IMR-90 (cell line): ENCODE data around the gene MED12L. TPM values are rescaled to one million over a fixed set of nuclear protein-coding genes. Genes with fewer than 3 reads are reported as not detected.

Experiments used
- ATAC-seq: fragments of 200-7000 bp; cut with Tn5 transposase; 2 replicates; pipeline ENCODE4 v1.9.1; 2020; ENCODE audit warnings: low read depth, mild to moderate bottlenecking, moderate library complexity
- Bru-seq: library from RNA; stranded (reverse); fragments of 400-500 nt; gene quantifications from one replicate; lab custom pipeline; 2021; lab: Mats Ljungman, UMichigan
- BruChase-seq, 2 experiments: library from RNA; stranded (reverse); fragments of 400-500 nt; gene quantifications; one replicate each; lab custom pipeline; 2021; lab: Mats Ljungman, UMichigan
- BruUV-seq: library from RNA; stranded (reverse); fragments of 400-500 nt; replicated peaks from 2 replicates; lab custom pipeline; 2021; lab: Mats Ljungman, UMichigan
- CTCF ChIA-PET: fragments of 300-600 bp; formaldehyde crosslinking; extraction: SDS; loops from one replicate; lab custom pipeline; 2021; ENCODE audit warnings: antibody characterized with exemption; lab: Yijun Ruan, JAX
- POLR2A ChIA-PET: fragments of 300-600 bp; sonication (Branson Sonifier 250); formaldehyde crosslinking; loops from one replicate; lab custom pipeline; 2022; ENCODE audit warnings: antibody characterized with exemption; ENCODE audit not compliant: unreplicated experiment; lab: Charles Lee
- DNase-seq: peaks from one replicate; pipeline ENCODE4 v3.0.0; 2013
- H2AFZ ChIP-seq: replicated peaks from 2 replicates; pipeline ENCODE3; 2013; ENCODE audit warnings: low read length, mild to moderate bottlenecking; ENCODE audit not compliant: poor library complexity
- H2AK5ac ChIP-seq: 2 replicates; pipeline ENCODE4 v1.6.1; 2013; ENCODE audit warnings: low read depth, low read length, inconsistent platforms
- H2AK9ac ChIP-seq: replicated peaks from 2 replicates; pipeline ENCODE3; 2013; ENCODE audit warnings: mild to moderate bottlenecking, low read depth, low read length, moderate library complexity; ENCODE audit not compliant: poor library complexity
- H2BK120ac ChIP-seq: 2 replicates; pipeline ENCODE4 v1.6.1; 2013; ENCODE audit warnings: low read depth, low read length, inconsistent platforms
- H2BK15ac ChIP-seq: 3 replicates; pipeline ENCODE4 v1.6.1; 2013; ENCODE audit warnings: low read depth, low read length, inconsistent platforms
- H2BK20ac ChIP-seq: 2 replicates; pipeline ENCODE4 v1.6.1; 2013; ENCODE audit warnings: low read depth, mild to moderate bottlenecking, inconsistent platforms, low read length, moderate library complexity
- H2BK5ac ChIP-seq: 2 replicates; pipeline ENCODE4 v1.6.1; 2013; ENCODE audit warnings: mild to moderate bottlenecking, low read depth, low read length, inconsistent platforms; ENCODE audit not compliant: poor library complexity, severe bottlenecking
- H3K14ac ChIP-seq: replicated peaks from 2 replicates; pipeline ENCODE4 v1.6.1; 2013; ENCODE audit warnings: low read depth, low read length, inconsistent platforms
- H3K18ac ChIP-seq: 2 replicates; pipeline ENCODE4 v1.6.1; 2013; ENCODE audit warnings: low read depth, low read length, control low read depth
- H3K23ac ChIP-seq: 2 replicates; pipeline ENCODE4 v1.6.1; 2013; ENCODE audit warnings: low read depth, low read length, inconsistent platforms
- H3K27ac ChIP-seq: 2 replicates; pipeline ENCODE4 v1.5.1; 2013; ENCODE audit warnings: mild to moderate bottlenecking, control low read depth, low read length; ENCODE audit not compliant: insufficient read depth
- H3K27me3 ChIP-seq: 2 replicates; pipeline ENCODE4 v1.6.1; 2013; ENCODE audit warnings: low read length; ENCODE audit not compliant: control insufficient read depth, insufficient read depth
- H3K36me3 ChIP-seq: 2 replicates; pipeline ENCODE4 v1.6.1; 2013; ENCODE audit warnings: low read length, mixed read lengths; ENCODE audit not compliant: control insufficient read depth, insufficient read depth
- H3K4ac ChIP-seq: 2 replicates; pipeline ENCODE4 v1.6.1; 2013; ENCODE audit warnings: low read depth, low read length, inconsistent platforms
- H3K4me1 ChIP-seq: 2 replicates; pipeline ENCODE4 v1.6.1; 2013; ENCODE audit warnings: low read length, mixed read lengths; ENCODE audit not compliant: control insufficient read depth, insufficient read depth
- H3K4me2 ChIP-seq: 2 replicates; pipeline ENCODE4 v1.6.1; 2013; ENCODE audit warnings: low read depth, mild to moderate bottlenecking, control low read depth, low read length, moderate library complexity
- H3K4me3 ChIP-seq: 2 replicates; pipeline ENCODE4 v1.5.1; 2013; ENCODE audit warnings: low read depth, mild to moderate bottlenecking, control low read depth, low read length, moderate library complexity; ENCODE audit not compliant: insufficient read depth
- H3K56ac ChIP-seq: 2 replicates; pipeline ENCODE4 v1.6.1; 2013; ENCODE audit warnings: low read length, inconsistent platforms; ENCODE audit not compliant: insufficient read depth; ENCODE audit errors: extremely low read depth
- H3K79me1 ChIP-seq, 2 experiments: 2 replicates each; pipeline ENCODE4 v1.6.1; 2013; ENCODE audit warnings: low read length in 2 of 2, inconsistent platforms in 1 of 2, low read depth in 1 of 2
- H3K9ac ChIP-seq: 2 replicates; pipeline ENCODE4 v1.6.1; 2013; ENCODE audit warnings: low read depth, low read length, control low read depth
- H3K9me1 ChIP-seq: 2 replicates; pipeline ENCODE4 v1.6.1; 2013; ENCODE audit warnings: low read length, inconsistent platforms; ENCODE audit not compliant: insufficient read depth
- H3K9me3 ChIP-seq: 2 replicates; pipeline ENCODE4 v1.6.1; 2013; ENCODE audit warnings: low read length; ENCODE audit not compliant: control insufficient read depth, insufficient read depth
- H4K20me1 ChIP-seq: 2 replicates; pipeline ENCODE4 v1.6.1; 2013; ENCODE audit warnings: low read length, inconsistent platforms; ENCODE audit not compliant: insufficient read depth
- H4K5ac ChIP-seq: 2 replicates; pipeline ENCODE4 v1.6.1; 2013; ENCODE audit warnings: mild to moderate bottlenecking, low read depth, low read length, control low read depth
- H4K8ac ChIP-seq, 2 experiments: 2 replicates each; pipeline ENCODE4 v1.6.1; 2013; ENCODE audit warnings: low read depth in 2 of 2, low read length in 2 of 2, control low read depth in 1 of 2, inconsistent platforms in 1 of 2
- H4K91ac ChIP-seq: 2 replicates; pipeline ENCODE4 v1.6.1; 2013; ENCODE audit warnings: low read depth, low read length, inconsistent platforms; ENCODE audit not compliant: insufficient read depth
- BHLHE40 ChIP-seq: fragments of 150-350 bp; IDR thresholded peaks from 2 replicates; pipeline ENCODE4 v1.6.1; 2016; ENCODE audit warnings: mild to moderate bottlenecking, low read depth, low read length
- CEBPB ChIP-seq: IDR thresholded peaks from 2 replicates; pipeline ENCODE4 v1.6.1; 2012; ENCODE audit warnings: low read depth, low read length, improper control_type of control experiment
- CHD1 ChIP-seq: IDR thresholded peaks from 2 replicates; pipeline ENCODE4 v1.6.1; 2012; ENCODE audit warnings: low read depth, low read length, improper control_type of control experiment
- CTCF ChIP-seq: conservative IDR thresholded peaks from 2 replicates; pipeline ENCODE4 v1.5.1; 2012; ENCODE audit warnings: mild to moderate bottlenecking, low read depth, low read length, improper control_type of control experiment
- FOS ChIP-seq: fragments of 150-350 bp; IDR thresholded peaks from 2 replicates; pipeline ENCODE4 v1.6.1; 2016; ENCODE audit warnings: low read depth, low read length
- MAFK ChIP-seq: IDR thresholded peaks from 2 replicates; pipeline ENCODE4 v1.6.1; 2012; ENCODE audit warnings: low read depth, low read length, improper control_type of control experiment
- MAZ ChIP-seq: IDR thresholded peaks from 2 replicates; pipeline ENCODE4 v1.6.1; 2012; ENCODE audit warnings: low read depth, mild to moderate bottlenecking, low read length, improper control_type of control experiment, moderate library complexity, borderline replicate concordance
- MXI1 ChIP-seq: IDR thresholded peaks from 2 replicates; pipeline ENCODE4 v1.6.1; 2012; ENCODE audit warnings: low read depth, mild to moderate bottlenecking, low read length, moderate library complexity, borderline replicate concordance
- NFE2L2 ChIP-seq: fragments of 150-350 bp; IDR thresholded peaks from 2 replicates; pipeline ENCODE4 v1.6.1; 2016; ENCODE audit warnings: low read depth, mild to moderate bottlenecking, low read length
- POLR2A ChIP-seq: IDR thresholded peaks from 2 replicates; pipeline ENCODE4 v1.6.1; 2012; ENCODE audit warnings: mild to moderate bottlenecking, low read depth, low read length
- RAD21 ChIP-seq: IDR thresholded peaks from 2 replicates; pipeline ENCODE4 v1.6.1; 2012; ENCODE audit warnings: low read length, improper control_type of control experiment
- RCOR1 ChIP-seq: IDR thresholded peaks from 2 replicates; pipeline ENCODE4 v1.6.1; 2012; ENCODE audit warnings: mild to moderate bottlenecking, low read length, improper control_type of control experiment; ENCODE audit not compliant: insufficient replicate concordance
- RFX5 ChIP-seq: IDR thresholded peaks from 2 replicates; pipeline ENCODE4 v1.8.0; 2012; ENCODE audit warnings: low read depth, mild to moderate bottlenecking, low read length, moderate library complexity
- SMC3 ChIP-seq: fragments of 150-350 bp; IDR thresholded peaks from 2 replicates; pipeline ENCODE4 v1.6.1; 2016; ENCODE audit warnings: low read depth, mild to moderate bottlenecking, antibody characterized with exemption, low read length, moderate library complexity
- USF2 ChIP-seq: fragments of 150-350 bp; IDR thresholded peaks from 2 replicates; pipeline ENCODE4 v1.6.1; 2017; ENCODE audit warnings: mild to moderate bottlenecking, antibody characterized with exemption, low read length, low read depth
- WGBS, 2 experiments: methylation state at CpG; one replicate each; pipeline versions ENCODE4 v1.1.5 to v1.1.7; 2013; ENCODE audit warnings: missing lambda C conversion rate in 2 of 2; ENCODE audit not compliant: insufficient read length in 1 of 2; ENCODE audit errors: extremely low coverage in 2 of 2; 5-methylcytosine and 5-hydroxymethylcytosine counted together
- dilution Hi-C: fragments of 300-500 bp; cut with HindIII; formaldehyde crosslinking; loops from one replicate; pipeline ENCODE4 v1.14.3; 2018; ENCODE audit warnings: low sequenced_read_pairs; ENCODE audit not compliant: unreplicated experiment
- in situ Hi-C: fragments of 300-500 bp; cut with MboI; formaldehyde crosslinking; loops from 3 replicates; pipeline ENCODE4 v1.14.3; 2019; ENCODE audit warnings: low sequenced_read_pairs, inconsistent platforms, mixed read lengths
- intact Hi-C: fragments of 100-400 bp; cut with micrococcal nuclease; formaldehyde crosslinking; loops from 2 replicates; pipeline ENCODE4 v1.10.0; 2022
- long read RNA-seq: library from polyadenylated mRNA; unstranded; transcript quantifications from one replicate; pipeline ENCODE4 v2.0.0, GENCODE V29; 2021; ENCODE audit not compliant: unreplicated experiment
- polyA plus RNA-seq, 3 experiments: library from polyadenylated mRNA; depleted of rRNA; stranded (reverse); fragments of >200 nt; gene quantifications; 2 replicates each; pipeline ENCODE4 v1.2.3, GENCODE V29; 2012; ENCODE audit warnings: low replicate concordance in 1 of 3
- total RNA-seq: library from RNA; depleted of rRNA; stranded (reverse); fragments of >200 nt; gene quantifications from 2 replicates; pipeline ENCODE4 v1.2.3, GENCODE V29; 2012; rRNA removed

Gene MED12L
- 0.18 and 0.28 TPM in 2 replicates for total RNA-seq
- polyA plus RNA-seq (2012; rRNA removed): 0.05 and 0.16 TPM in 2 replicates
- polyA plus RNA-seq (2012; cell fraction: cytosol; rRNA removed): 0.01 and 0.03 TPM in 2 replicates
- polyA plus RNA-seq (2012; cell fraction: nucleus; rRNA removed; ENCODE audit: low replicate concordance): 0.05 and 0.16 TPM in 2 replicates
- percentile 30 among the genes with signal in this experiment for Bru-seq, nascent RNA
- percentile 23 among the genes with signal in this experiment for BruChase-seq, experiment 1, labeled RNA remaining after a 6-hour chase
- percentile 26 among the genes with signal in this experiment for BruChase-seq, experiment 2, labeled RNA remaining after a 2-hour chase
- long read RNA-seq: 0 reads

GRCh38 chr3:151085227-151085888 is at the start of gene MED12L:
Gene MED12L (plus strand): TSS chr3:151085664. CDS start chr3:151086927, 1,263 bp downstream.
- Histone ChIP-seq H3K9ac (no peak within 1 kb of the TSS), H2BK5ac (no peak within 1 kb of the TSS), H4K20me1 (no peaks in the 10 kb centered on the region), H3K9me3 (no peaks in the 10 kb centered on the region), H3K4me2 (peak within 1 kb of the TSS; percentile 50), H3K27ac (no peak within 1 kb of the TSS), H2AFZ (peak within 1 kb of the TSS; percentile 94), H3K18ac (no peak within 1 kb of the TSS), H2AK5ac (no peak within 1 kb of the TSS), H3K79me1 (no peaks in the 10 kb centered on the region), H4K5ac (no peak within 1 kb of the TSS), H3K23ac (no peak within 1 kb of the TSS), H3K4me3 (peak within 1 kb of the TSS; percentile 42), H3K4ac (no peak within 1 kb of the TSS), H3K27me3 (peaks cover 46% of the 10 kb centered on the region), H3K4me1 (no peaks in the 10 kb centered on the region), H3K36me3 (no peaks in the 10 kb centered on the region), H4K8ac (no peak within 1 kb of the TSS), H3K9me1 (no peaks in the 10 kb centered on the region), H3K56ac (no peak within 1 kb of the TSS), H4K91ac (no peak within 1 kb of the TSS), H2AK9ac (peak within 1 kb of the TSS; percentile 57), H2BK120ac (no peak within 1 kb of the TSS), H2BK20ac (no peak within 1 kb of the TSS), H3K14ac (no peak within 1 kb of the TSS), H2BK15ac (no peak within 1 kb of the TSS)
- no TSS peak for BruUV-seq
- DNase-seq: peak; percentile 74
- ATAC-seq: peak; percentile 80
- intact Hi-C loops (loop anchor here (5.0 kb wide), 3 partner anchors 48 to 363 kb away; no protein-coding TSS in a partner anchor), in situ Hi-C loops (no loop called here), dilution Hi-C loops (no loop called here)
- ChIA-PET CTCF (interaction anchor here (1.3 kb wide), 1 partner anchor 59 kb away, joined by 4 read pairs; no protein-coding TSS in a partner anchor), POLR2A (no interaction called here)
- 0% methylated on average over 10 of the region's 84 CpGs; no CpG with 5 or more reads in 1 of the 2 experiments for WGBS, 2 experiments
- TF ChIP-seq CHD1 (no peak), MXI1 (no peak), MAFK (no peak), RCOR1 (no peak), USF2 (no peak), MAZ (no peak), RFX5 (no peak), SMC3 (no peak), CEBPB (no peak), POLR2A (no peak), NFE2L2 (no peak), RAD21 (no peak), FOS (no peak), BHLHE40 (no peak), CTCF (no peak)
